HCT116 (cell line): ENCODE data around the gene CHAC1. TPM values are rescaled to one million over a fixed set of nuclear protein-coding genes. Genes with fewer than 3 reads are reported as not detected.

Experiments
- ATAC-seq: fragments of 200-7000 bp; cut with Tn5 transposase; 2 replicates; pipeline ENCODE4 v1.9.1; 2020; ENCODE audit warnings: mild to moderate bottlenecking, moderate library complexity
- BruUV-seq: library from RNA; stranded (reverse); fragments of 400-500 nt; replicated peaks from 2 replicates; lab custom pipeline; 2021; lab: Mats Ljungman, UMichigan
- CTCF ChIA-PET: fragments of 300-600 bp; sonication (Branson Sonifier 250); formaldehyde crosslinking; loops from one replicate; lab custom pipeline; 2021; ENCODE audit warnings: antibody characterized with exemption; lab: Charles Lee
- POLR2A ChIA-PET: fragments of 300-600, 350-600 bp; sonication (Branson Sonifier 250); formaldehyde crosslinking; loops from one replicate; lab custom pipeline; 2021; ENCODE audit warnings: antibody characterized with exemption; lab: Charles Lee
- RAD21 ChIA-PET, 2 experiments: fragments of 300-600 bp; sonication (Branson Sonifier 250); formaldehyde crosslinking; loops; one replicate each; lab custom pipeline; 2023; ENCODE audit warnings: low total read pairs in 2 of 2; ENCODE audit not compliant: uncharacterized antibody in 2 of 2, unreplicated experiment in 2 of 2, low non-redundant PET in 1 of 2; lab: Charles Lee
- DNase-seq: peaks from one replicate; pipeline ENCODE4 v3.0.0-alpha.2; 2010; ENCODE audit warnings: low read depth, low spot score
- H2AFZ ChIP-seq: fragments of 200-600 bp; shearing (Covaris generic), sonication (generic); 2 replicates; pipeline ENCODE4 v1.6.1; 2017; ENCODE audit warnings: low read depth, mixed run types, mixed read lengths, antibody characterized with exemption, low read length; ENCODE audit not compliant: poor library complexity, severe bottlenecking
- H3K27ac ChIP-seq: 2 replicates; pipeline ENCODE4 v1.5.1; 2012; ENCODE audit warnings: low read depth, low read length
- H3K27me3 ChIP-seq: fragments of 200-600 bp; sonication (generic); 2 replicates; pipeline ENCODE4 v1.6.1; 2016; ENCODE audit warnings: mixed run types, low read length, mixed read lengths; ENCODE audit not compliant: insufficient read depth
- H3K36me3 ChIP-seq, 2 experiments: fragments of 200-500 bp in 1 of 2; fragments of 200-600 bp in 1 of 2; sonication (Bioruptor generic) in 1 of 2; sonication (generic) in 1 of 2; 2 replicates each; pipeline versions ENCODE4 v1.5.1 to v1.6.1; 2014 to 2016; ENCODE audit warnings: low read length in 2 of 2, inconsistent platforms in 1 of 2, mixed read lengths in 1 of 2, mixed run types in 1 of 2; ENCODE audit not compliant: insufficient read depth in 2 of 2, control insufficient read depth in 1 of 2
- H3K4me1 ChIP-seq, 2 experiments: fragments of 200-600 bp in 1 of 2; sonication (generic) in 1 of 2; 2 replicates each; pipeline versions ENCODE4 v1.5.1 to v1.6.1; 2012 to 2017; ENCODE audit warnings: low read length in 2 of 2, inconsistent platforms in 1 of 2, mild to moderate bottlenecking in 1 of 2, mixed read lengths in 1 of 2, mixed run types in 1 of 2, moderate library complexity in 1 of 2; ENCODE audit not compliant: insufficient read depth in 2 of 2, control insufficient read depth in 1 of 2
- H3K4me2 ChIP-seq: fragments of 200-600 bp; sonication (generic); 2 replicates; pipeline ENCODE4 v1.6.1; 2017; ENCODE audit warnings: mixed run types, low read length, mixed read lengths
- H3K4me3 ChIP-seq, 2 experiments: fragments of 200-600 bp in 1 of 2; sonication (generic) in 1 of 2; replicated peaks in 1 of 2; 2 replicates each; pipeline ENCODE4 v1.5.1; 2011 to 2016; ENCODE audit warnings: low read length in 2 of 2, control low read depth in 1 of 2, low read depth in 1 of 2, mild to moderate bottlenecking in 1 of 2, mixed read lengths in 1 of 2, mixed run types in 1 of 2
- H3K79me2 ChIP-seq: fragments of 200-600 bp; sonication (generic); 2 replicates; pipeline ENCODE4 v1.6.1; 2017; ENCODE audit warnings: mild to moderate bottlenecking, mixed run types, low read length, moderate library complexity, mixed read lengths; ENCODE audit not compliant: insufficient read depth
- H3K9ac ChIP-seq: fragments of 200-600 bp; sonication (generic); 2 replicates; pipeline ENCODE4 v1.6.1; 2016; ENCODE audit warnings: low read length, mixed read lengths
- H3K9me2 ChIP-seq: fragments of 200-600 bp; sonication (generic), shearing (Covaris generic); 2 replicates; pipeline ENCODE4 v1.6.1; 2017; ENCODE audit warnings: mixed run types, mild to moderate bottlenecking, moderate library complexity; ENCODE audit not compliant: insufficient read depth
- H3K9me3 ChIP-seq, 2 experiments: fragments of 200-500 bp in 1 of 2; fragments of 200-600 bp in 1 of 2; sonication (Bioruptor generic) in 1 of 2; sonication (generic) in 1 of 2; 2 replicates each; pipeline ENCODE4 v1.6.1; 2014 to 2017; ENCODE audit warnings: low read length in 2 of 2, mixed read lengths in 2 of 2, inconsistent platforms in 1 of 2, low read depth in 1 of 2, mild to moderate bottlenecking in 1 of 2, mixed run types in 1 of 2, moderate library complexity in 1 of 2; ENCODE audit not compliant: control insufficient read depth in 1 of 2, insufficient read depth in 1 of 2
- H4K20me1 ChIP-seq: fragments of 200-600 bp; sonication (generic), shearing (Covaris generic); 2 replicates; pipeline ENCODE4 v1.6.1; 2017; ENCODE audit warnings: mixed run types, mild to moderate bottlenecking, moderate library complexity; ENCODE audit not compliant: insufficient read depth
- CTCF ChIP-seq, 3 experiments: fragments of 200-600 bp in 1 of 3; sonication (generic) in 1 of 3; IDR thresholded peaks in 2 of 3; conservative IDR thresholded peaks in 1 of 3; 2 replicates each; pipeline ENCODE4 v1.5.1; 2012 to 2017; ENCODE audit warnings: low read depth in 2 of 3, low read length in 2 of 3, antibody characterized with exemption in 1 of 3, borderline replicate concordance in 1 of 3, control low read depth in 1 of 3, mild to moderate bottlenecking in 1 of 3, mixed read lengths in 1 of 3, mixed run types in 1 of 3, moderate library complexity in 1 of 3; ENCODE audit not compliant: insufficient read depth in 1 of 3
- FOSL1 ChIP-seq: IDR thresholded peaks from 2 replicates; pipeline ENCODE4 v1.6.1; 2012; ENCODE audit warnings: low read depth
- POLR2AphosphoS5 ChIP-seq: IDR thresholded peaks from 2 replicates; pipeline ENCODE4 v1.6.1; 2011; ENCODE audit warnings: mild to moderate bottlenecking, low read depth, low read length, moderate library complexity
- ZBTB33 ChIP-seq: IDR thresholded peaks from 2 replicates; pipeline ENCODE4 v1.6.1; 2011; ENCODE audit warnings: mild to moderate bottlenecking, low read length, moderate library complexity; ENCODE audit not compliant: insufficient replicate concordance; ENCODE audit errors: extremely low read depth
- intact Hi-C: fragments of 100-400 bp; cut with micrococcal nuclease; formaldehyde crosslinking; loops from 2 replicates; pipeline ENCODE4 v1.10.0; 2022
- total RNA-seq: library from RNA; stranded (reverse); gene quantifications from one replicate; pipeline ENCODE4 v1.2.1, GENCODE V29; 2021; ENCODE audit not compliant: unreplicated experiment

The CHAC1 gene
- total RNA-seq, 1 experiment from 2014 or later: 58.9 TPM

GRCh38 chr15:40959331-40960141 lies 6.3 kb downstream of the CHAC1 start:
- Histone ChIP-seq H3K9me3 (no peaks in the 10 kb centered on the region), H3K4me2 (no peak overlapping the region), H3K9ac (no peak overlapping the region), H3K4me1 (peaks cover 11 to 14% of the 10 kb centered on the region in 2 experiments), H3K36me3 (no peaks in the 10 kb centered on the region), H4K20me1 (no peaks in the 10 kb centered on the region), H3K4me3 (no peak overlapping the region), H3K79me2 (no peaks in the 10 kb centered on the region), H3K27me3 (no peaks in the 10 kb centered on the region), H3K9me2 (no peaks in the 10 kb centered on the region), H2AFZ (no peak overlapping the region), H3K27ac (no peak overlapping the region)
- ATAC-seq (no peak), DNase-seq (no peak)
- intact Hi-C loops: no loop called here
- POLR2A ChIA-PET: interaction anchor here (0.8 kb wide), 1 partner anchor 18 kb away, joined by 3 read pairs; no protein-coding TSS in a partner anchor
- CTCF ChIA-PET: interaction anchor here (1.6 kb wide), 1 partner anchor 54 kb away, joined by 9 read pairs; no protein-coding TSS in a partner anchor
- RAD21 ChIA-PET: no interaction called here
- no TSS peak for BruUV-seq
- TF ChIP-seq FOSL1 (no peak), ZBTB33 (no peak)

DNA sequence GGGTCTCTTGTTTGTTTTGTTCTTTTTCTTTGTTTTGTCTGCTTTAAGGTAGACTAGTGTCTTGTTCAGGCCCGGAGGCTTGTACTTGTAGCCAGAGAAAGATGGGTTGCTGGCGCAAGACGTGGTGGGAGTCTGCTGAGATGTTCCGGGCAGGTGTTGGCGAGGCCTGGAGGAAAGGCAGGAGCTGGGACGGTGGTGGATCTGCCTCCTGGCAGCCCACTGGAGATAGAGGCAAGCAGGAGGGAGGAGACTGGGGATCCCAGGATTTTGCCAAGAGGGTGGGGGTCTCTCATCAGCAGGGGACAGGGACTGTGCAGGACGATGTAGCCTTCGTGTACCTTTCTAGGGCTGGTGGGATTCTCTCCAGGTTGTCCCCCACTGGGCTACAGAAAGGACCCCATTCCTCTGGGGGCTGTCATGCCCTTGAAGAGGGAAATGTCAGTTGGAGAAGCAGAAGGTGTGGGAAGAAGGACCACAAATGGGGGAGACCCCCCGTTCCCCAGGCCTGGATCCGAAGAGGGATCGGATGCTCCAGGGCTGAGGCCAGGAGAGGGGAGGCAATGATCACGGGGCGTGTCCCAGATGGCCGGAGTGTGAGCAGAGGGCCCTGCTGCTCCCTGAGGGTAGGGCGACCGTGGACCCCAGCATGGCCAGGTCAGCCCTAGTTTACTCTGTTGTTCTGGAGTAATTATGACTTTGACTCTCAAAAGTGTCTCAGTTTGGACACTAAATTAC lies 7.0 kb downstream of the CHAC1 start:
- no peak for DNase-seq
- ChIA-PET RAD21 (no interaction called here), POLR2A (interaction anchor here (1.2 to 5.5 kb wide), 2 partner anchors 8 to 32 kb away, joined by 3 to 44 read pairs; partner anchors contain the start of genes CHAC1 and DLL4), CTCF (interaction anchor here (0.6 to 1.6 kb wide), 2 partner anchors 55 to 63 kb away, joined by 4 to 9 read pairs; no protein-coding TSS in a partner anchor)
- intact Hi-C loops: no loop called here
- H3K4me3 ChIP-seq: no peak overlapping the region
- BruUV-seq: no TSS peak
- no peaks in the 10 kb centered on the region for H3K9me3 ChIP-seq
- 0 out of 2 replicates have a peak, but pooled peaks have one; percentile 15 for ATAC-seq
- no peaks in the 10 kb centered on the region for H3K36me3 ChIP-seq
- no peaks in the 10 kb centered on the region for H4K20me1 ChIP-seq
- H3K9me2 ChIP-seq: no peaks in the 10 kb centered on the region
- peak overlapping the region; percentile 70 for H3K4me2 ChIP-seq
- no peak overlapping the region for H3K9ac ChIP-seq
- peak overlapping the region; percentile 61 for H2AFZ ChIP-seq
- no peaks in the 10 kb centered on the region for H3K27me3 ChIP-seq
- H3K4me1 ChIP-seq: peaks cover 11 to 14% of the 10 kb centered on the region in 2 experiments
- peak overlapping the region; percentile 46 for H3K27ac ChIP-seq
- no peaks in the 10 kb centered on the region for H3K79me2 ChIP-seq
- peak; percentile 3; the same call in 1 of the 2 replicates for TF ChIP-seq POLR2AphosphoS5
- TF ChIP-seq CTCF (IDR thresholded peaks at IDR 0.05 in 2 of 3, conservative IDR thresholded peaks at IDR 0.05 in 1 of 3; ENCODE audit: borderline replicate concordance in 1 of 3, insufficient read depth in 1 of 3, low read depth in 2 of 3, low read length in 2 of 3): no peak
